HepG2 (cell line): ENCODE results near the gene CDK5RAP1. TPM values are rescaled to one million over a fixed set of nuclear protein-coding genes. Genes with fewer than 3 reads are reported as not detected.

Experiments
- BRD4 ChIP-seq: sonication (generic); formaldehyde crosslinking; IDR thresholded peaks from 2 replicates; pipeline ENCODE4 v1.4.0; 2020; ENCODE audit warnings: missing genetic modification reagents
- DPF2 ChIP-seq: sonication (generic); formaldehyde crosslinking; IDR thresholded peaks from 2 replicates; pipeline ENCODE4 v1.4.0; 2020; ENCODE audit warnings: mild to moderate bottlenecking, low read depth, missing genetic modification reagents, borderline replicate concordance
- GTF3A ChIP-seq: sonication (generic); formaldehyde crosslinking; conservative IDR thresholded peaks from 2 replicates; pipeline ENCODE4 v1.4.0; 2020; ENCODE audit warnings: mild to moderate bottlenecking, missing genetic modification reagents
- KDM4B ChIP-seq: sonication (generic); formaldehyde crosslinking; IDR thresholded peaks from 2 replicates; pipeline ENCODE4 v1.4.0; 2020; ENCODE audit warnings: missing genetic modification reagents
- KDM5B ChIP-seq: sonication (generic); formaldehyde crosslinking; IDR thresholded peaks from 2 replicates; pipeline ENCODE4 v1.4.0; 2020; ENCODE audit warnings: missing genetic modification reagents, mild to moderate bottlenecking, borderline replicate concordance
- MAFF ChIP-seq: IDR thresholded peaks from 2 replicates; pipeline ENCODE4 v1.6.1; 2011; ENCODE audit warnings: low read depth, low read length, improper control_type of control experiment
- MTA1 ChIP-seq: sonication (generic); formaldehyde crosslinking; IDR thresholded peaks from 2 replicates; pipeline ENCODE4 v1.4.0; 2020; ENCODE audit warnings: missing genetic modification reagents, mild to moderate bottlenecking, borderline replicate concordance
- NFKB2 ChIP-seq: sonication (generic); formaldehyde crosslinking; IDR thresholded peaks from 2 replicates; pipeline ENCODE4 v1.4.0; 2020; ENCODE audit warnings: missing genetic modification reagents, borderline replicate concordance
- NFKBIZ ChIP-seq: IDR thresholded peaks from 2 replicates; pipeline ENCODE4 v1.6.1; 2018; ENCODE audit warnings: missing genetic modification reagents, missing compliant biosample characterization
- PRPF4 ChIP-seq: fragments of 200-400 bp; formaldehyde crosslinking; IDR thresholded peaks from 2 replicates; pipeline ENCODE4 v1.6.1; 2016; ENCODE audit warnings: low read length, low read depth; ENCODE audit not compliant: poor library complexity, severe bottlenecking
- REL ChIP-seq: sonication (generic); formaldehyde crosslinking; conservative IDR thresholded peaks from 2 replicates; pipeline ENCODE4 v1.8.0; 2022; ENCODE audit warnings: mild to moderate bottlenecking, missing genetic modification reagents, moderate library complexity
- SALL2 ChIP-seq: sonication (generic); formaldehyde crosslinking; IDR thresholded peaks from 2 replicates; pipeline ENCODE4 v1.8.1; 2023; ENCODE audit warnings: mild to moderate bottlenecking, missing genetic modification reagents, inconsistent platforms
- SNAI1 ChIP-seq: sonication (generic); formaldehyde crosslinking; IDR thresholded peaks from 2 replicates; pipeline ENCODE4 v1.5.0; 2020; ENCODE audit warnings: mild to moderate bottlenecking, missing genetic modification reagents, borderline replicate concordance
- SP140L ChIP-seq: sonication (generic); formaldehyde crosslinking; IDR thresholded peaks from 2 replicates; pipeline ENCODE4 v1.4.0; 2020; ENCODE audit warnings: missing genetic modification reagents, borderline replicate concordance
- SRSF4 ChIP-seq: fragments of 200-400 bp; formaldehyde crosslinking; IDR thresholded peaks from one replicate; pipeline ENCODE4 v1.6.1; 2018; ENCODE audit warnings: mild to moderate bottlenecking, low read depth, low read length, moderate library complexity; ENCODE audit not compliant: poor library complexity, severe bottlenecking
- TMF1 ChIP-seq: sonication (generic); formaldehyde crosslinking; IDR thresholded peaks from 2 replicates; pipeline ENCODE4 v1.8.1; 2022; ENCODE audit warnings: low read depth, missing genetic modification reagents
- ZNF24 ChIP-seq: fragments of 450-650 bp; IDR thresholded peaks from 2 replicates; pipeline ENCODE4 v1.6.1; 2017; ENCODE audit warnings: antibody characterized with exemption, mild to moderate bottlenecking
- ZNF678 ChIP-seq: sonication (generic); formaldehyde crosslinking; IDR thresholded peaks from 2 replicates; pipeline ENCODE4 v1.4.0; 2020; ENCODE audit warnings: mild to moderate bottlenecking, missing genetic modification reagents
- ZNF761 ChIP-seq: sonication (generic); formaldehyde crosslinking; conservative IDR thresholded peaks from 2 replicates; pipeline ENCODE4 v1.4.0; 2020; ENCODE audit warnings: mild to moderate bottlenecking, missing genetic modification reagents
- ZNF878 ChIP-seq: sonication (generic); formaldehyde crosslinking; IDR thresholded peaks from 2 replicates; pipeline ENCODE4 v1.8.1; 2023; ENCODE audit warnings: mild to moderate bottlenecking, missing genetic modification reagents, moderate library complexity
- polyA plus RNA-seq, 8 experiments: library from polyadenylated mRNA; depleted of rRNA in 3 of 8; stranded (reverse) in 7 of 8; unstranded in 1 of 8; fragments of >200 nt; fragmentation: Illumina TruSeq in 4 of 8; extraction: Trizol in 4 of 8; gene quantifications; 2 replicates each; pipeline versions ENCODE4 v1.2.1 to v1.2.3, GENCODE V29; 2011 to 2016; ENCODE audit warnings: low read depth in 4 of 8, missing spikeins in 1 of 8, mixed read lengths in 1 of 8; ENCODE audit not compliant: insufficient read depth in 1 of 8
- total RNA-seq, 5 experiments: library from RNA; depleted of rRNA; stranded (reverse); fragments of >200 nt; fragmentation: Illumina TruSeq; extraction: Trizol; gene quantifications; 2 replicates each; pipeline ENCODE4 v1.2.3, GENCODE V29; 2016; ENCODE audit warnings: low read depth in 1 of 5
- TF ChIP-seq, protein P1 (sequence below): sonication (generic); formaldehyde crosslinking; IDR thresholded peaks from 2 replicates; pipeline ENCODE4; 2020; ENCODE audit warnings: missing genetic modification reagents, mild to moderate bottlenecking, borderline replicate concordance

Gene CDK5RAP1
- total and polyA plus RNA-seq, 2 of the 13 experiments (the other 11 are each of a cell fraction or from before 2014, with no cell fraction given) = 53.6 to 98.2 TPM

- TF ChIP-seq, protein P1, sequence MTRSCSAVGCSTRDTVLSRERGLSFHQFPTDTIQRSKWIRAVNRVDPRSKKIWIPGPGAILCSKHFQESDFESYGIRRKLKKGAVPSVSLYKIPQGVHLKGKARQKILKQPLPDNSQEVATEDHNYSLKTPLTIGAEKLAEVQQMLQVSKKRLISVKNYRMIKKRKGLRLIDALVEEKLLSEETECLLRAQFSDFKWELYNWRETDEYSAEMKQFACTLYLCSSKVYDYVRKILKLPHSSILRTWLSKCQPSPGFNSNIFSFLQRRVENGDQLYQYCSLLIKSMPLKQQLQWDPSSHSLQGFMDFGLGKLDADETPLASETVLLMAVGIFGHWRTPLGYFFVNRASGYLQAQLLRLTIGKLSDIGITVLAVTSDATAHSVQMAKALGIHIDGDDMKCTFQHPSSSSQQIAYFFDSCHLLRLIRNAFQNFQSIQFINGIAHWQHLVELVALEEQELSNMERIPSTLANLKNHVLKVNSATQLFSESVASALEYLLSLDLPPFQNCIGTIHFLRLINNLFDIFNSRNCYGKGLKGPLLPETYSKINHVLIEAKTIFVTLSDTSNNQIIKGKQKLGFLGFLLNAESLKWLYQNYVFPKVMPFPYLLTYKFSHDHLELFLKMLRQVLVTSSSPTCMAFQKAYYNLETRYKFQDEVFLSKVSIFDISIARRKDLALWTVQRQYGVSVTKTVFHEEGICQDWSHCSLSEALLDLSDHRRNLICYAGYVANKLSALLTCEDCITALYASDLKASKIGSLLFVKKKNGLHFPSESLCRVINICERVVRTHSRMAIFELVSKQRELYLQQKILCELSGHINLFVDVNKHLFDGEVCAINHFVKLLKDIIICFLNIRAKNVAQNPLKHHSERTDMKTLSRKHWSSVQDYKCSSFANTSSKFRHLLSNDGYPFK (CRISPR knock-in tag) = no peak
- 0 out of 2 replicates have a peak, but pooled peaks have one; percentile 14 for TF ChIP-seq NFKB2 (CRISPR knock-in tag)
- 0 out of 2 replicates have a peak, but pooled peaks have one; percentile 19 for TF ChIP-seq DPF2 (CRISPR knock-in tag)
- peak; percentile 79; the same call in 1 of the 2 replicates for TF ChIP-seq KDM5B (CRISPR knock-in tag)
- no peak for TF ChIP-seq ZNF24
- no peak for TF ChIP-seq ZNF878 (CRISPR knock-in tag)
- no peak for TF ChIP-seq SRSF4
- TF ChIP-seq SALL2 = no peak; the same call in 1 of the 2 replicates
- TF ChIP-seq SNAI1 = no peak
- TF ChIP-seq GTF3A = no peak
- TF ChIP-seq MTA1 (CRISPR knock-in tag) = peak; percentile 69; the same call in 1 of the 2 replicates
- TF ChIP-seq REL (CRISPR knock-in tag) = no peak
- no peak for TF ChIP-seq PRPF4
- TF ChIP-seq NFKBIZ (CRISPR knock-in tag) = no peak
- no peak for TF ChIP-seq ZNF678 (CRISPR knock-in tag)
- TF ChIP-seq MAFF = no peak
- TF ChIP-seq BRD4 (CRISPR knock-in tag) = no peak
- no peak for TF ChIP-seq SP140L (CRISPR knock-in tag)
- no peak for TF ChIP-seq KDM4B
- TF ChIP-seq TMF1 (CRISPR knock-in tag) = no peak; the same call in 1 of the 2 replicates
- TF ChIP-seq ZNF761 (CRISPR knock-in tag) = 0 out of 2 replicates have a peak, but pooled peaks have one; percentile 10
Measured at GRCh38 chr20:33443006-33443511, 41.7 kb upstream of the CDK5RAP1 start (continued).
